Mesendoderm (in vitro differentiated cells): ENCODE data around the gene MAP3K13.
"Not testable (repeated sequence)": the region's sequence is repeated elsewhere in the genome, so short reads cannot be mapped to it uniquely, and the experiment has no call there.

Experiments
- DNase-seq: peaks from one replicate; pipeline ENCODE4 v3.0.0; 2013
- H2AK5ac ChIP-seq: 2 replicates; pipeline ENCODE4 v1.6.1; 2013; ENCODE audit warnings: low read length, inconsistent platforms
- H2BK120ac ChIP-seq: 2 replicates; pipeline ENCODE4 v1.6.1; 2013; ENCODE audit warnings: low read depth, mild to moderate bottlenecking, low read length, moderate library complexity, mixed read lengths
- H2BK15ac ChIP-seq: replicated peaks from 2 replicates; pipeline ENCODE4 v1.6.1; 2013; ENCODE audit warnings: low read depth, mild to moderate bottlenecking, moderate library complexity
- H2BK5ac ChIP-seq: 2 replicates; pipeline ENCODE4 v1.6.1; 2013; ENCODE audit warnings: low read length, inconsistent platforms
- H3K18ac ChIP-seq: 2 replicates; pipeline ENCODE4 v1.6.1; 2013; ENCODE audit warnings: mild to moderate bottlenecking, low read length, mixed read lengths
- H3K23ac ChIP-seq: one replicate; pipeline ENCODE4 v1.6.1; 2013; ENCODE audit warnings: low read length
- H3K27ac ChIP-seq: 2 replicates; pipeline ENCODE4 v1.5.1; 2013; ENCODE audit warnings: low read depth, mild to moderate bottlenecking, inconsistent platforms, low read length, moderate library complexity
- H3K27me3 ChIP-seq: 2 replicates; pipeline ENCODE4 v1.6.1; 2013; ENCODE audit warnings: low read length, control low read depth, mild to moderate bottlenecking, inconsistent platforms; ENCODE audit not compliant: insufficient read depth, poor library complexity
- H3K36me3 ChIP-seq: 2 replicates; pipeline ENCODE4 v1.6.1; 2013; ENCODE audit warnings: low read length, inconsistent platforms; ENCODE audit not compliant: control insufficient read depth, insufficient read depth
- H3K4ac ChIP-seq: one replicate; pipeline ENCODE4 v1.6.1; 2013; ENCODE audit warnings: low read depth, mild to moderate bottlenecking, low read length, moderate library complexity
- H3K4me1 ChIP-seq: 2 replicates; pipeline ENCODE4 v1.6.1; 2013; ENCODE audit warnings: low read depth, low read length, inconsistent platforms; ENCODE audit not compliant: control insufficient read depth
- H3K4me2 ChIP-seq: 2 replicates; pipeline ENCODE4 v1.6.1; 2013; ENCODE audit warnings: low read length
- H3K4me3 ChIP-seq: 2 replicates; pipeline ENCODE4 v1.5.1; 2013; ENCODE audit warnings: mild to moderate bottlenecking, low read length
- H3K56ac ChIP-seq: one replicate; pipeline ENCODE4 v1.6.1; 2013; ENCODE audit warnings: low read length
- H3K79me1 ChIP-seq: 2 replicates; pipeline ENCODE4 v1.6.1; 2013; ENCODE audit warnings: low read length, inconsistent platforms
- H3K79me2 ChIP-seq: 2 replicates; pipeline ENCODE4 v1.6.1; 2013; ENCODE audit warnings: mild to moderate bottlenecking, low read length; ENCODE audit not compliant: control insufficient read depth, insufficient read depth
- H3K9ac ChIP-seq: 2 replicates; pipeline ENCODE4 v1.6.1; 2013; ENCODE audit warnings: low read length, inconsistent platforms
- H4K5ac ChIP-seq: one replicate; pipeline ENCODE4 v1.6.1; 2013; ENCODE audit warnings: low read length
- H4K8ac ChIP-seq: one replicate; pipeline ENCODE4 v1.6.1; 2013; ENCODE audit warnings: low read depth, mild to moderate bottlenecking, control low read depth, low read length, moderate library complexity
- WGBS: extraction: QIAGEN DNeasy Blood & Tissue Kit; methylation state at CpG from one replicate; pipeline ENCODE4 v1.1.7; 2013; ENCODE audit warnings: low lambda C conversion rate, missing lambda C conversion rate; ENCODE audit not compliant: insufficient coverage; ENCODE audit errors: extremely low coverage; 5-methylcytosine and 5-hydroxymethylcytosine counted together

Gene MAP3K13

GRCh38 chr3:185466123-185466522 lies 103.2 kb downstream of the MAP3K13 start:
- H2BK120ac ChIP-seq, H3K4me1 ChIP-seq, H3K79me1 ChIP-seq, H3K23ac ChIP-seq, H3K27me3 ChIP-seq, H3K4me3 ChIP-seq, H3K18ac ChIP-seq, H3K9ac ChIP-seq, H2BK15ac ChIP-seq, H3K4ac ChIP-seq, H4K5ac ChIP-seq, H2AK5ac ChIP-seq, H3K79me2 ChIP-seq, H3K27ac ChIP-seq, H2BK5ac ChIP-seq, H3K4me2 ChIP-seq, DNase-seq, H3K56ac ChIP-seq, H3K36me3 ChIP-seq, H4K8ac ChIP-seq: not testable (repeated sequence)
- WGBS = no CpG with 5 or more reads among the region's 5 CpGs

DNA sequence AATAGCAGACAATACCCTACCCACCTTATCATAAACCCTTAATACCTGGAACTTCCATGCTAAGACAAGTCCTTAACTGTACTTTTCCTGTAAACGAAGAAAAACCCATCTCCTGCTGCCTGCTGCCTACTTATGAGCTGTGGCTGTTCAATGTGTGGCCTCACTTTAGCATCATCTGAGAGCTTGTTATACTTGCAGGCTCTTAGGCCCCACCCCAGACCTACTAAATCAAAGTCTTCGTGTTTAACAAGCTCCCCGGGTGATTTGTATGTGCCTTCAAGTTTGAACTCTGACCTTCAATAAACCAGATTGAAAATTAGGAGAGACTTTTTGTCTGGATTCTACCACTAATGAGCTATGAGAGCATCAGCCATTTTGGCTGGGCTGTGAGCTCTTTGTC lies 106.6 kb downstream of the MAP3K13 start:
- no CpG with 5 or more reads among the region's 3 CpGs for WGBS
- Histone ChIP-seq H3K23ac (no peak overlapping the region), H3K36me3 (no peaks in the 10 kb centered on the region), H3K9ac (no peak overlapping the region), H2BK15ac (no peak overlapping the region), H4K8ac (no peak overlapping the region), H3K79me1 (no peaks in the 10 kb centered on the region), H3K56ac (no peak overlapping the region), H3K4me1 (peaks cover 3% of the 10 kb centered on the region), H3K79me2 (no peaks in the 10 kb centered on the region), H3K27me3 (no peaks in the 10 kb centered on the region), H3K18ac (no peak overlapping the region), H2AK5ac (no peak overlapping the region), H4K5ac (no peak overlapping the region), H3K4me2 (no peak overlapping the region), H2BK120ac (no peak overlapping the region), H3K4me3 (no peak overlapping the region), H3K27ac (no peak overlapping the region), H2BK5ac (no peak overlapping the region), H3K4ac (no peak overlapping the region)
- DNase-seq = no peak

- Histone ChIP-seq H2BK5ac (no peak overlapping the region), H3K79me2 (no peaks in the 10 kb centered on the region), H3K27me3 (no peaks in the 10 kb centered on the region), H4K5ac (no peak overlapping the region), H3K9ac (no peak overlapping the region), H4K8ac (no peak overlapping the region), H3K79me1 (no peaks in the 10 kb centered on the region), H3K4me2 (no peak overlapping the region), H3K4me1 (peaks cover 3% of the 10 kb centered on the region), H3K4me3 (no peak overlapping the region), H3K4ac (no peak overlapping the region), H3K23ac (no peak overlapping the region), H2BK15ac (no peak overlapping the region), H3K18ac (peak overlapping the region; percentile 40), H3K56ac (no peak overlapping the region), H3K36me3 (no peaks in the 10 kb centered on the region), H2AK5ac (no peak overlapping the region), H3K27ac (no peak overlapping the region), H2BK120ac (no peak overlapping the region)
- DNase-seq = peak; percentile 71
- no CpG with 5 or more reads among the region's 3 CpGs for WGBS
Observed at GRCh38 chr3:185470323-185470722, 107.4 kb downstream of the MAP3K13 start.

- WGBS = no CpG with 5 or more reads among the region's 15 CpGs
- Histone ChIP-seq H3K56ac (no peak overlapping the region), H2BK15ac (no peak overlapping the region), H3K4ac (no peak overlapping the region), H3K27ac (no peak overlapping the region), H3K9ac (no peak overlapping the region), H3K4me3 (no peak overlapping the region), H3K4me2 (no peak overlapping the region), H3K18ac (no peak overlapping the region), H2BK120ac (no peak overlapping the region), H4K8ac (no peak overlapping the region), H3K79me2 (no peaks in the 10 kb centered on the region), H3K4me1 (peaks cover 3% of the 10 kb centered on the region), H4K5ac (no peak overlapping the region), H3K36me3 (no peaks in the 10 kb centered on the region), H2BK5ac (no peak overlapping the region), H3K79me1 (no peaks in the 10 kb centered on the region), H3K27me3 (peaks cover 2% of the 10 kb centered on the region), H3K23ac (no peak overlapping the region), H2AK5ac (no peak overlapping the region)
- DNase-seq = no peak
Observed at GRCh38 chr3:185473290-185473815, 110.4 kb downstream of the MAP3K13 start.

DNA sequence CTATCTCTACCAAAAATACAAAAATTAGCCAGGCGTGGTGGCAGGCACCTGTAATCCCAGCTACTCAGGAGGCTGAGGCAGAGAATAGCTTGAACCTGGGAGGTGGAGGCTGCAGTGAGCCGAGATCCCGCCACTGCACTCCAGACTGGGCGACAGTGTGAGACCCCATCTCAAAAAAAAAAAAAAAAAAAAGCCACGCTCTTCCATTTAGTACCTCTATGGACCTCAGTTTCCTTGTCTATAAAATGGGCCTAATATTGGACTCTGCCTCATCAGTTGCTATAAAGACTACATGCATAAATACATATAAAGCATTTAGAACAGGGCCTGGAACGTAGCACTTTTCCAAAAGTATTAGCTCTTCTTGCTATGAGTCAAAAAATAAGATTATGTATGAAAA lies 112.0 kb downstream of the MAP3K13 start:
- not testable (repeated sequence) for H3K4me2 ChIP-seq, H2AK5ac ChIP-seq, H4K8ac ChIP-seq, DNase-seq, H2BK120ac ChIP-seq, H3K27me3 ChIP-seq, H2BK15ac ChIP-seq, H3K18ac ChIP-seq, H3K79me2 ChIP-seq, H3K4me3 ChIP-seq, H3K56ac ChIP-seq, H2BK5ac ChIP-seq, H3K4me1 ChIP-seq, H3K23ac ChIP-seq, H3K4ac ChIP-seq, H3K36me3 ChIP-seq, H3K9ac ChIP-seq, H4K5ac ChIP-seq, H3K27ac ChIP-seq, H3K79me1 ChIP-seq
- no CpG with 5 or more reads among the region's 6 CpGs for WGBS

DNA sequence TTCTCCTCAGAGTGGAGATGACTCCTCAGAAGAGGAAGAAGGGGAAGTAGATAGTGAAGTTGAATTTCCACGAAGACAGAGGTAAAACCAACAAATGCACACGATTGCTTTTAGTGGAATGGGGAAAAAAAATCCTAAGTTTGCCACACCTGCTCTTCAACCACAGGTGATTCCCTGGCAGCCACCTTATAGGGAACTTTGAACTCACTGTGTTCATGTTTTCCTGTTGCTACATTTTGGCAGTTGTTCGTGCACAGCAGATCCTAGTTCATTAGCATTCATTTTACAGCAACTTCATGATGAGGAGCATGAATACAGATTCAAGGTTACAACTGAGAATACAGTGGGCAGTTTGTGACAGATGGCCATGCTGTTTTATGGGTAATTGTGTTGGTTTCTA lies 114.4 kb downstream of the MAP3K13 start:
- Histone ChIP-seq H2AK5ac (no peak overlapping the region), H3K79me2 (no peaks in the 10 kb centered on the region), H3K4ac (no peak overlapping the region), H4K5ac (no peak overlapping the region), H3K4me2 (no peak overlapping the region), H3K79me1 (no peaks in the 10 kb centered on the region), H3K27ac (no peak overlapping the region), H3K18ac (no peak overlapping the region), H2BK120ac (no peak overlapping the region), H3K4me1 (no peaks in the 10 kb centered on the region), H3K23ac (no peak overlapping the region), H2BK15ac (no peak overlapping the region), H3K9ac (no peak overlapping the region), H2BK5ac (no peak overlapping the region), H3K4me3 (no peak overlapping the region), H4K8ac (no peak overlapping the region), H3K36me3 (no peaks in the 10 kb centered on the region), H3K27me3 (peaks cover 2% of the 10 kb centered on the region), H3K56ac (no peak overlapping the region)
- DNase-seq = no peak
- no CpG with 5 or more reads among the region's 3 CpGs for WGBS
